SIG-M5 (cell line): Measurements from ENCODE around the gene PPP6R3.

Source experiments
- DNase-seq: peaks from one replicate; lab custom pipeline; 2025; lab: John Stamatoyannopoulos, UW

The PPP6R3 gene

GRCh38 chr11:68495220-68495729, 34.7 kb downstream of the PPP6R3 start:
- no peak for DNase-seq

GRCh38 chr11:68495872-68496271, 35.3 kb downstream of the PPP6R3 start:
- no peak for DNase-seq

- no peak for DNase-seq
Observed at GRCh38 chr11:68497761-68498160, 37.2 kb downstream of the PPP6R3 start.

- DNase-seq = no peak
Observed at GRCh38 chr11:68498321-68498720, 37.8 kb downstream of the PPP6R3 start.

- no peak for DNase-seq
Observed at GRCh38 chr11:68498903-68499883, 38.6 kb downstream of the PPP6R3 start.

GRCh38 chr11:68500206-68500605, 39.7 kb downstream of the PPP6R3 start:
- DNase-seq = no peak

GRCh38 chr11:68501813-68502212, 41.3 kb downstream of the PPP6R3 start:
- DNase-seq = no peak

GRCh38 chr11:68503251-68503687, 42.7 kb downstream of the PPP6R3 start:
- no peak for DNase-seq

GRCh38 chr11:68503792-68504191, 43.2 kb downstream of the PPP6R3 start:
- DNase-seq = no peak

GRCh38 chr11:68504432-68505066, 44.0 kb downstream of the PPP6R3 start:
- DNase-seq = no peak

- no peak for DNase-seq
Observed at GRCh38 chr11:68505596-68505995, 45.0 kb downstream of the PPP6R3 start.

- DNase-seq = no peak
Observed at GRCh38 chr11:68506908-68507307, 46.4 kb downstream of the PPP6R3 start.

- no peak for DNase-seq
Observed at GRCh38 chr11:68508425-68508824, 47.9 kb downstream of the PPP6R3 start.

GRCh38 chr11:68509066-68509465, 48.5 kb downstream of the PPP6R3 start:
- DNase-seq = no peak

- no peak for DNase-seq
Observed at GRCh38 chr11:68513930-68514487, 53.5 kb downstream of the PPP6R3 start.

- no peak for DNase-seq
Observed at GRCh38 chr11:68517121-68517741, 56.7 kb downstream of the PPP6R3 start.

- no peak for DNase-seq
Observed at GRCh38 chr11:68518191-68518590, 57.6 kb downstream of the PPP6R3 start.

GRCh38 chr11:68521969-68522652, 61.6 kb downstream of the PPP6R3 start:
- no peak for DNase-seq

GRCh38 chr11:68523033-68523432, 62.5 kb downstream of the PPP6R3 start:
- DNase-seq = no peak

GRCh38 chr11:68523743-68524142, 63.2 kb downstream of the PPP6R3 start:
- DNase-seq = no peak

- no peak for DNase-seq
Observed at GRCh38 chr11:68524213-68524612, 63.7 kb downstream of the PPP6R3 start.

GRCh38 chr11:68524681-68525080, 64.1 kb downstream of the PPP6R3 start:
- DNase-seq = no peak
